Endothelial cell of umbilical vein (primary cell): ENCODE data around the gene FBXL17. TPM values are rescaled to one million over a fixed set of nuclear protein-coding genes. Genes with fewer than 3 reads are reported as not detected.

ENCODE experiments used
- BruUV-seq: library from RNA; stranded (reverse); fragments of 400-500 nt; replicated peaks from 2 replicates; lab custom pipeline; 2021; lab: Mats Ljungman, UMichigan
- CTCF ChIA-PET: fragments of 300-600, 350-600 bp; sonication (Branson Sonifier 250); formaldehyde crosslinking; loops from one replicate; lab custom pipeline; 2021; ENCODE audit warnings: antibody characterized with exemption, inconsistent platforms; lab: Charles Lee
- POLR2A ChIA-PET: fragments of 300-600, 350-600 bp; sonication (Branson Sonifier 250); formaldehyde crosslinking; loops from one replicate; lab custom pipeline; 2021; ENCODE audit warnings: antibody characterized with exemption, inconsistent platforms; lab: Charles Lee
- DNase-seq: peaks from one replicate; pipeline ENCODE4 v3.0.0-alpha.2; 2011; ENCODE audit warnings: low read depth, low spot score
- FAIRE-seq: peaks from 2 replicates; lab custom pipeline; 2011; peaks lifted over from hg19 to GRCh38; lab: Jason Lieb, UNC
- H2AFZ ChIP-seq: 2 replicates; pipeline ENCODE4 v1.6.0; 2012; ENCODE audit warnings: low read depth, low read length, control low read depth, inconsistent platforms
- H3K27ac ChIP-seq: 2 replicates; pipeline ENCODE4 v1.5.1; 2011; ENCODE audit warnings: low read depth, mild to moderate bottlenecking, control low read depth, low read length, moderate library complexity; ENCODE audit not compliant: insufficient read depth
- H3K27me3 ChIP-seq, 2 experiments: 2 replicates each; pipeline versions ENCODE4 v1.6.0 to v1.6.1; 2011; ENCODE audit warnings: low read length in 2 of 2, mixed read lengths in 1 of 2; ENCODE audit not compliant: control insufficient read depth in 2 of 2, insufficient read depth in 2 of 2
- H3K36me3 ChIP-seq, 2 experiments: 2 replicates in 1 of 2; 3 replicates in 1 of 2; pipeline ENCODE4 v1.5.1; 2011; ENCODE audit warnings: low read length in 2 of 2, mild to moderate bottlenecking in 1 of 2, moderate library complexity in 1 of 2; ENCODE audit not compliant: control insufficient read depth in 2 of 2, insufficient read depth in 2 of 2; ENCODE audit errors: extremely low read depth in 1 of 2
- H3K4me1 ChIP-seq: 3 replicates; pipeline ENCODE4 v1.5.1; 2011; ENCODE audit warnings: mild to moderate bottlenecking, low read length; ENCODE audit not compliant: control insufficient read depth, insufficient read depth; ENCODE audit errors: extremely low read depth
- H3K4me2 ChIP-seq: 2 replicates; pipeline ENCODE4 v1.6.1; 2011; ENCODE audit warnings: low read length, control low read depth, mixed read lengths; ENCODE audit not compliant: insufficient read depth
- H3K4me3 ChIP-seq, 3 experiments: fragments of 200-600 bp in 1 of 3; sonication (generic), shearing (Covaris generic) in 1 of 3; replicated peaks in 1 of 3; 2 replicates each; pipeline ENCODE4 v1.5.1; 2011 to 2016; ENCODE audit warnings: control low read depth in 3 of 3, low read length in 3 of 3, mild to moderate bottlenecking in 2 of 3, inconsistent platforms in 1 of 3, low read depth in 1 of 3, moderate library complexity in 1 of 3; ENCODE audit not compliant: insufficient read depth in 1 of 3
- H3K79me2 ChIP-seq: 2 replicates; pipeline ENCODE4 v1.6.0; 2012; ENCODE audit warnings: low read length, inconsistent platforms; ENCODE audit not compliant: control insufficient read depth, insufficient read depth
- H3K9ac ChIP-seq: replicated peaks from 2 replicates; pipeline ENCODE3; 2011; ENCODE audit warnings: low read length, control low read depth; ENCODE audit not compliant: insufficient read depth; ENCODE audit errors: extremely low read depth
- H3K9me1 ChIP-seq: replicated peaks from 3 replicates; pipeline ENCODE4 v1.6.0; 2011; ENCODE audit warnings: mild to moderate bottlenecking, low read length; ENCODE audit not compliant: control insufficient read depth, insufficient read depth; ENCODE audit errors: extremely low read depth
- H3K9me3 ChIP-seq: replicated peaks from 2 replicates; pipeline ENCODE4 v1.5.1; 2012; ENCODE audit warnings: low read length, inconsistent platforms; ENCODE audit not compliant: control insufficient read depth, insufficient read depth
- H4K20me1 ChIP-seq: replicated peaks from 2 replicates; pipeline ENCODE3; 2011; ENCODE audit warnings: mild to moderate bottlenecking, low read length; ENCODE audit not compliant: control insufficient read depth, insufficient read depth; ENCODE audit errors: extremely low read depth
- EZH2 ChIP-seq: IDR thresholded peaks from 2 replicates; pipeline ENCODE4 v1.6.1; 2012; ENCODE audit warnings: borderline replicate concordance, low read depth, mild to moderate bottlenecking, moderate library complexity, low read length, inconsistent platforms; ENCODE audit not compliant: severe bottlenecking
- FOS ChIP-seq: IDR thresholded peaks from 2 replicates; pipeline ENCODE4 v1.6.1; 2011; ENCODE audit warnings: mild to moderate bottlenecking, low read length, moderate library complexity, borderline replicate concordance; ENCODE audit not compliant: insufficient read depth
- GATA2 ChIP-seq: IDR thresholded peaks from 2 replicates; pipeline ENCODE4 v1.7.0; 2011; ENCODE audit warnings: low read depth, mild to moderate bottlenecking, moderate library complexity, mixed read lengths, low read length; ENCODE audit not compliant: insufficient read length, insufficient read depth
- JUN ChIP-seq: IDR thresholded peaks from 2 replicates; pipeline ENCODE4 v1.6.1; 2011; ENCODE audit warnings: borderline replicate concordance, low read depth; ENCODE audit not compliant: insufficient read length, insufficient read depth
- MAX ChIP-seq: IDR thresholded peaks from 2 replicates; pipeline ENCODE4 v1.6.1; 2011; ENCODE audit not compliant: insufficient read depth, insufficient read length
- MYC ChIP-seq: IDR thresholded peaks from one replicate; pipeline ENCODE4 v1.6.1; 2011; ENCODE audit warnings: mild to moderate bottlenecking, low read depth, low read length
- POLR2A ChIP-seq: IDR thresholded peaks from 2 replicates; pipeline ENCODE4 v1.6.1; 2012; ENCODE audit warnings: low read depth, mild to moderate bottlenecking, control low read depth, low read length
- POLR2AphosphoS5 ChIP-seq: IDR thresholded peaks from 2 replicates; pipeline ENCODE4 v1.6.1; 2012; ENCODE audit warnings: low read depth, mild to moderate bottlenecking, control low read depth, low read length, moderate library complexity; ENCODE audit not compliant: insufficient read depth
- dilution Hi-C: fragments of 300-500 bp; cut with MboI; formaldehyde crosslinking; loops from one replicate; pipeline ENCODE4 v1.15.0; 2019; ENCODE audit warnings: low sequenced_read_pairs; ENCODE audit not compliant: extremely low pct_ligation_motif_present
- intact Hi-C: fragments of 100-400 bp; cut with micrococcal nuclease; formaldehyde crosslinking; loops from one replicate; pipeline ENCODE4 v1.10.0; 2022
- polyA plus RNA-seq, 4 experiments: library from polyadenylated mRNA; depleted of rRNA in 3 of 4; stranded (reverse) in 3 of 4; unstranded in 1 of 4; fragments of >200 nt; gene quantifications; 2 replicates each; pipeline versions ENCODE4 v1.2.1 to v1.2.3, GENCODE V29; 2011 to 2012; ENCODE audit warnings: missing spikeins in 1 of 4
- total RNA-seq: library from RNA; stranded (reverse); gene quantifications from 2 replicates; pipeline ENCODE4 v1.2.3, GENCODE V29; 2021
- TF ChIP-seq, protein P1 (sequence below), 2 donors: IDR thresholded peaks; 1 replicate in 1 of 2; 2 replicates in 1 of 2; pipeline ENCODE4 v1.5.1; 2011; ENCODE audit warnings: low read length in 2 of 2, mild to moderate bottlenecking in 2 of 2, moderate library complexity in 2 of 2, control low read depth in 1 of 2, inconsistent platforms in 1 of 2, low read depth in 1 of 2; ENCODE audit not compliant: insufficient read depth in 1 of 2; ENCODE audit errors: extremely low read depth in 1 of 2

The FBXL17 gene
- total and polyA plus RNA-seq, 2 donors (not counting 3 experiments of a cell fraction or from before 2014, with no cell fraction given): 2.7 to 8.8 TPM

DNA sequence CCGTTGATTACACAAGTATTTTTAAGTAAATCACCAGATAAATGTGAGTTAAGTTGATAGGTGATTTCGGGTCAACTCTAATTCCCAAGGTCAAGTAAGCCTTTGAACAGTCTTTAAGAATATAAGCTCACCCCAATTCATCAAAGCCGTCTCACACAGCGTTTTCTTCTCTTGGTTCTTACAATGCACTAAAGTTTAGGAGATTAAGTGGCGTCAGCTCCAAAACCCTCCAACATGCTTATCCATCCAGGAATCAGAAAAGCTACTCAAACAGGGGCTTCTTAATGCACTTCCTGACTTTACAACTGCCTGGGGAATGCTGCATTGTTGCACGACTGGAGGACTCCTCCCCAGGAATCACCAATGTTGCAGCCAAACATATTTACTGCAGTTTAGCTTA lies 505.0 kb downstream of the FBXL17 start:
- dilution Hi-C loops: no loop called here
- BruUV-seq: no TSS peak
- no peaks in the 10 kb centered on the region for H3K4me1 ChIP-seq
- no peaks in the 10 kb centered on the region for H4K20me1 ChIP-seq
- no peaks in the 10 kb centered on the region for H3K9me3 ChIP-seq
- POLR2A ChIA-PET: no interaction called here
- CTCF ChIA-PET: no interaction called here
- H3K4me2 ChIP-seq: no peak overlapping the region
- H3K27ac ChIP-seq: no peak overlapping the region
- no peak overlapping the region for H3K4me3 ChIP-seq
- no peak overlapping the region for H2AFZ ChIP-seq
- TF ChIP-seq GATA2 (no peak), MAX (no peak), JUN (no peak), FOS (no peak), EZH2 (no peak), POLR2A (no peak), MYC (no peak), POLR2AphosphoS5 (no peak)
- TF ChIP-seq, protein P1, sequence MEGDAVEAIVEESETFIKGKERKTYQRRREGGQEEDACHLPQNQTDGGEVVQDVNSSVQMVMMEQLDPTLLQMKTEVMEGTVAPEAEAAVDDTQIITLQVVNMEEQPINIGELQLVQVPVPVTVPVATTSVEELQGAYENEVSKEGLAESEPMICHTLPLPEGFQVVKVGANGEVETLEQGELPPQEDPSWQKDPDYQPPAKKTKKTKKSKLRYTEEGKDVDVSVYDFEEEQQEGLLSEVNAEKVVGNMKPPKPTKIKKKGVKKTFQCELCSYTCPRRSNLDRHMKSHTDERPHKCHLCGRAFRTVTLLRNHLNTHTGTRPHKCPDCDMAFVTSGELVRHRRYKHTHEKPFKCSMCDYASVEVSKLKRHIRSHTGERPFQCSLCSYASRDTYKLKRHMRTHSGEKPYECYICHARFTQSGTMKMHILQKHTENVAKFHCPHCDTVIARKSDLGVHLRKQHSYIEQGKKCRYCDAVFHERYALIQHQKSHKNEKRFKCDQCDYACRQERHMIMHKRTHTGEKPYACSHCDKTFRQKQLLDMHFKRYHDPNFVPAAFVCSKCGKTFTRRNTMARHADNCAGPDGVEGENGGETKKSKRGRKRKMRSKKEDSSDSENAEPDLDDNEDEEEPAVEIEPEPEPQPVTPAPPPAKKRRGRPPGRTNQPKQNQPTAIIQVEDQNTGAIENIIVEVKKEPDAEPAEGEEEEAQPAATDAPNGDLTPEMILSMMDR (IDR thresholded peaks at IDR 0.05; ENCODE audit: extremely low read depth in 1 of 2, insufficient read depth in 1 of 2, low read depth in 1 of 2, low read length in 2 of 2): no peak
- H3K27me3 ChIP-seq: no peaks in the 10 kb centered on the region
- DNase-seq (no peak), FAIRE-seq (peak; percentile 28)
- H3K9me1 ChIP-seq: no peaks in the 10 kb centered on the region
- H3K9ac ChIP-seq: no peak overlapping the region
- H3K79me2 ChIP-seq: no peaks in the 10 kb centered on the region
- no peaks in the 10 kb centered on the region for H3K36me3 ChIP-seq
- intact Hi-C loops: no loop called here
